HG02571 (cell line): ENCODE data around the gene KCTD5.
"Not testable (repeated sequence)": the region's sequence is repeated elsewhere in the genome, so short reads cannot be mapped to it uniquely, and the experiment has no call there.

Experiments used
- ATAC-seq: cut with Tn5 transposase; IDR thresholded peaks from one replicate; pipeline ENCODE4 v1.9.1; 2021; ENCODE audit warnings: mild to moderate bottlenecking, moderate library complexity; ENCODE audit not compliant: unreplicated experiment

KCTD5 gene

GRCh38 chr16:2696601-2697250 lies 14.4 kb downstream of the KCTD5 start:
- ATAC-seq, result not testable (repeated sequence)

DNA sequence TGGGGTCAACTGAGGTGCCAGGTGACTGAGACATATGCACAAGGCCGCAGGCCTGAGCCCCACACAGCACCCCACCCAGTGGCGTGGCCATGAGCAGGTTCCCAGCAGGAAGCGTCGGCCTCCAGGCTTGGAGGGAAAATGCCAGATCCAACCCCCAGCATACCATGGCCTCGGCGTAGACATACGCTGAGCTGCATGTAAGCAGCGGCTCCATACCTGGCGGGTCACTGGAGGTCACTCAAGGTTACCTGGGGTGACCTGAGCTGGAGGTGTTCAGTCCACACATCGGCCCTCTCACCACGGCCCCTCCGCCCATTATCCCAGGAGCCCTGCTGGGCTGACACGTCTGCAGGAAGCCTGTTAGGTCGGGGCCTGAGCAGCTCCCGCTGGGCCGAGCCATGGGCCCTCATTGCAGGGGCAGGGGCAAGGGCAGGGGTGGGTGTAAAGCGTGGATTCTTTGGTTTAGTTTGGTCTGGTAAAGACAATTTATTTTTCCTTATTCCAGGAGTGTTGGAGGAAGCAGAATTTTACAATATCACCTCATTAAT lies 15.2 kb downstream of the KCTD5 start:
- no peak for ATAC-seq

DNA sequence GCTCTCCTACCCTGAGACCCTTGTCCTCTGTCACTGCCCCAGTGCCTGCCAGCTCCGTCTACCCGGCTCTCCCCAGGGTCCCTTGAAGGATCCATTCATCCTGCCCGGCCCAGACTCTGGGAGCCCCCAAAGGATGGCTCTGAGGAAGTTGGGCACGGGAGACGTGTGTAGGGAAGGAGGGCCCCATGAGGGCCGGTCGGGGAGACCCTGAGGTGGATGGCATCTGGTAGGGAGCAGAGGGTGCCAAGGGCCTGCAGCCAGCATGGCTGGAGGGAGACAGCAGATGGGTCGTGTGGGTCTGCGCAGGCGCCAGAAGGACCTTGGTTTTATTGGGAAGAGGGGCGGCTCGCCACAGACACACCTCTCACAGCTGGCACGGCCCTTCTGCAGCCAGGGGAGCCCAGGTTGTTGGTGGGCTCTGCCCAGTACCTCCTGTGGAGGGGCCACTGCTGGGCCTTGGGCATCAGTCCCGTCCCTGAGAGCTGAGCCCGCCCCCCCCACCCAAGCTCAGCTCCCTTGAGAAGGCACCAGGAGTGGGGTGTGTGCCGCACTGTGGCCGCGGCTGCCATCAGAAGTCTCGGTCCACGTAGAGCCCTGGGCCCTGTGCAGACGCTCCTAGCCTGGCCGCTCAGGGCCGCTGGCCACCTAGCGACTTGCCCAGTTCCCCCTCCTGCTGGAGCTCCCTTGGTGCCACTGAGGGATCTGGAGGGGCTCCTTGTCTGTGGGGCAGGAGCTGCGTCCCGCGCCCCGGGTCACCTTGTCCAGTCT lies 16.0 kb downstream of the KCTD5 start:
- ATAC-seq, result no peak

DNA sequence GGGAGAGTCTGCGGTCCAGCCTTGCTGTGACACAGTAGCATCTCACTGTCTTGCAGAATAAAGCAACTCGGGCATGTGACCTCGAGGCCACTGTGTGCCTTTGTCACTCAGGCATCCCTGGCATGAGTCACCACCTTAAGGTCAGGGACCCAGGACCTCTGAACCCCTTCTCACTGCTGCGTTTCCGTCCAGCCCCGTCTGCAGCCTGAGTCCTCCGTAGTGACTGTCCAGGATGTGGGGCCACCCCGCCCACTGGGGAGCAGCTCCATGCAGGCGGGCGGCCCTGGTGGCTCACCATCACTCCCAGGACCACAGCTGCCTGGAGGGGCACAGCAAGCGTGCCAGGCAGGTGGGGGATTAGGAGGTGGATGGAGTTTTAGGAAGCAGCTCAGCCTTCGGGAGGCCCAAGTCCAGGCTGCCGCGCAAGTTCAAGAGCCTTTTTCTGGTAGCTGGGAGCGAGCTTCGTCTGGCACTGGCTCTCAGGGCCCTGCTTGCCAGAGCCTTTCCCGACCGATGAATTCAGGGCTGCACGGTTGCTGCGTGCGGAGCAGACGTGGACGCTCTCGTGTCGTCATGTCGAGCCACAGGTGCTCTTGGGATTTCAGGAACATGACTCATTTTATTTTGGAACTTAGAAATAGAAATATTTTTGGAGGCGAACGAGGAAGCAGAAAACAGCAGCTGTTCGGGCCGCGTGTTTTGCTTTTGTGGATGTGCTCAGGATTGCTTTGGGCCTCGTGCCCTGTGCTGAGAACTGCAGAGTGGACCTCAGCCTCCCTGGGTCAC lies 16.8 kb downstream of the KCTD5 start:
- ATAC-seq, result no peak

GRCh38 chr16:2699791-2700600 lies 17.7 kb downstream of the KCTD5 start:
- no peak for ATAC-seq

GRCh38 chr16:2700786-2701185 lies 18.5 kb downstream of the KCTD5 start:
- no peak for ATAC-seq

GRCh38 chr16:2701272-2701671 lies 18.9 kb downstream of the KCTD5 start:
- no peak for ATAC-seq

DNA sequence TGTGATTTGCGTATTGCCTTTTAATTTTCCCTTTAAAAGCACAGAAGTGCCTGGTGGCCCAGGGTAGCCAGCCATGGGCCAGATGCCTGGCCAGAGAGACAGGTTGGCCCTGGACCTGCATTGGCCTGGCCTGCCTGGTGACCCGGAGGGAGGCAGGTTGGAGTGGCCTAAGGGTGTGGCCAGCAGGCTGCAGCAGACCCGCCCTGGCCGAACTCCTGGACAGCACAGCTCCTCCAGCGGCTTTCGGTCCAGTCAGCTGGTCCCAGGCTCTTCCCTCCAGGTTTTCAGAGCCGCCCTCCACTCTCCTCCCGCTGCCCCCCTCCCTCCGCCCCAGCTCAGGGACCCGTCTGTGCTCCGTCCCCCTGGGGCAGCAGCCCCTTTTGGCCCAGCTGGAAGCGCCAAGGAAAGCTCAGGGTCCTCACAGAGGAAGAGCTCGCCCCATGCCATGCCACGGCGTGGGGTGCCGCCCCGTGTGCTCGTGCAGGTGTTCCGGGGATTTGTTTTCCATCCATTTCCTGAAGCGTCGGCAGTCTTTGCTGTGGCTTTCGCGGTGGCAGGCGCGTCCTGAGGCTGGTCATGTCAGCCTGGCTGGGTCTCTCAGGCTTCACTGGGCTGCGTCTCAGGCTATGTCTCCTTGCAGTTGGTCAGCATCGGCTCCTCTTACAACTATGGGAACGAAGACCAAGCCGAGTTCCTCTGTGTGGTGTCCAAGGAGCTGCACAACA lies 19.6 kb downstream of the KCTD5 start:
- ATAC-seq, result no peak

- no peak for ATAC-seq
Observed at GRCh38 chr16:2702438-2702825, 20.1 kb downstream of the KCTD5 start.

DNA sequence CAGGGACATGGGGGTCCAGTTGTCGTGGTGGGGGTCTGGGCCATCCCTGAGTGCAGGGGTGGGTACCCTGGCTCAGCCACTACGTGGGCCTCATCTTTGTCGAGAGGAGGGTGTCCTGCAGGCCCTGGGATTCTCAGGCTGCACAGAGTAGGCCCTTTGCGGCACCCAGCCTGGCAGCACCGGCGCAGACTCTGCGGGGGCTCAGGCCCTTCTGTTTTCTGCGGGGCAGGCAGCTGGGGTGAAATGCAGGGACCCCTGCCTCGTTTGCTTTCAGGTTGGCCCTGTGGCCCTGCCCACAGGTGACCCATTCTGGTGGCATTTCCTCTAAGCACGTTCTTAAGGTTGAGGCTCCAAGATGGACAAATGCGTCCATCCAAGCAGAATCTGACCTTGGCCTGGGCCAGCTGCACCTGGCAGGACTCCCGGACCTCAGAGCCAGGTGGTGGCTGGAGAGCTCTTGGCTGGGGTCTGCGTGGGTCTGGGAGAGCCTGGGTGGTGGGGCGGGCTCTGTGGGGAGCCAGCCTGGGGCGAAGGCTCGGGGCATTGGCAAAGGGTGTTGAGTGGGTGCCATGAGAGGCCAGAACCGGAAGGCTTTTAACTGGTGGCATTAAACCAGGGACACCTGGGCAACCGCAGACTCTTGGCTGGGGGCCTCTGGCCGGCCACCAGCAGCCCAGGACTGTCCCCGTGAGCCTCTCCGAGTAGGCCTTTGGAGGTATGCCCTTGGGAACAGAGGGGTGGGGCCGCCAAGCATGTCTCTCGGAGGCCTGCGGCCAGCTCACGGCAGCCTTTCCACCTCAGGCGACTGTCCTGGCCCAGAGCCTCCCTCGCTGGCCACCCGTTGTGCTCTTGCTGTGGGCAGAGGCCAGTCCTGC lies 20.8 kb downstream of the KCTD5 start:
- no peak for ATAC-seq

- no peak for ATAC-seq
Observed at GRCh38 chr16:2704166-2704982, 22.1 kb downstream of the KCTD5 start.

- ATAC-seq, result no peak
Observed at GRCh38 chr16:2704983-2705275, 22.6 kb downstream of the KCTD5 start.

DNA sequence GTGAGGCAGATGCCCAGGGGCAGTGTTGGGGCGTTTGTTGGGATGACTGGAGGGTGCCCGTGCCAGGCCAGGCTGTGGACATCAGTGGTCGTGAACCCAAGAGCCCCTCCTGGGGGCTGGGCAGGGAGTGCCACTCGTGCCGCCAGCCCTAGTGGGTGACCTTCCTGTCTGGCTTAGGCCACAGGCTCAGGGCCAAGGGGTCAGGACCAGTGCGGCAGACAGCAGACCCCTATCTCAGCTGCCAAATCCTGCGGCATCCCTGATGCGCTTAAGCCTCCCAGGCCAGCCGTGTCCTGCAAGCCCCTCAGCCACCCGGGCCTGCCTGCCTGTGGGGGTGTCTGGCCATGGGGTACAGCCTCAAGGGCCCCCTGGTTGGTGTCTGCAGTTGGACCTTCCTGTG lies 23.0 kb downstream of the KCTD5 start:
- ATAC-seq, result no peak

GRCh38 chr16:2706085-2706484 lies 23.8 kb downstream of the KCTD5 start:
- no peak for ATAC-seq

- no peak for ATAC-seq
Observed at GRCh38 chr16:2706611-2707311, 24.4 kb downstream of the KCTD5 start.

GRCh38 chr16:2707368-2708289 lies 25.3 kb downstream of the KCTD5 start:
- ATAC-seq, result no peak

DNA sequence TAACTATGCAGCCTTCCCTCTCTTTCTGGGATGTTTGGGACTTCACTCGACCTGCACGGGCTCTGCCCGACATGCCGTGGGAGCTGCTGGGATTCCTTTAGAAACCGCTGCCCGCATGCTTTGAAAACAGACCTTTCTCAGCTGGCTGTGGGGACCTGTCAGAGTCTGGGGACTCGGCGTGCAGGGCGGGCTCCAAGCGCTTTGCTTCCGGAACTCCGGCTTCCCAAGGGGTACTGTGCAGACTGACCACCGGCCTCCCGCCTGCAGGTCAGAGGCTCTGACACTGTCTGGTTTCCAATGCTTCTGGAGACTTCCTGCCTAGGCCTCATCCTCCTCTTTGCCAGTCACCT lies 25.9 kb downstream of the KCTD5 start:
- no peak for ATAC-seq
